ENCODE measurements around the gene CUX1.

- no peak for TF ChIP-seq CTCF (IDR thresholded peaks at IDR 0.05; ENCODE audit: insufficient read depth, low read length)
- no peak for TF ChIP-seq SPI1 (IDR thresholded peaks at IDR 0.05; ENCODE audit: borderline replicate concordance, low read depth)
- no peak for TF ChIP-seq REST (IDR thresholded peaks at IDR 0.05; ENCODE audit: insufficient replicate concordance, low read depth)
Measured at GRCh38 chr7:102195361-102195760, 377.9 kb downstream of the CUX1 start.

All from HL-60 (cell line).